K562 (cell line): ENCODE results near the gene SSR2. TPM values are rescaled to one million over a fixed set of nuclear protein-coding genes. Genes with fewer than 3 reads are reported as not detected.

Experiments used
- ATAC-seq: fragments of 200-7000 bp; cut with Tn5 transposase; 3 replicates; pipeline ENCODE4 v1.9.1; 2020; ENCODE audit warnings: moderate library complexity
- BruUV-seq: library from RNA; stranded (reverse); fragments of 400-500 nt; replicated peaks from 2 replicates; lab custom pipeline; 2021; lab: Mats Ljungman, UMichigan
- CTCF ChIA-PET: fragments of 300-600 bp; formaldehyde crosslinking; extraction: SDS; loops from one replicate; lab custom pipeline; 2021; ENCODE audit warnings: low intra/inter-chr PET ratio; lab: Yijun Ruan, JAX
- POLR2A ChIA-PET: fragments of 300-600, 350-650 bp; sonication (Branson Sonifier 250); formaldehyde crosslinking; extraction: SDS; loops from one replicate; lab custom pipeline; 2021; ENCODE audit warnings: antibody characterized with exemption, inconsistent platforms; lab: Yijun Ruan, JAX
- DNase-seq, 4 experiments: peaks; one replicate each; pipeline versions ENCODE4 v3.0.0 to v3.0.0-alpha.2; 2011 to 2018; ENCODE audit warnings: low spot score in 3 of 4, mixed read lengths in 3 of 4; ENCODE audit errors: extremely low read depth in 1 of 4
- FAIRE-seq: peaks from 2 replicates; lab custom pipeline; 2011; peaks lifted over from hg19 to GRCh38; lab: Jason Lieb, UNC
- H2AFZ ChIP-seq: 2 replicates; pipeline ENCODE4 v1.6.0; 2011; ENCODE audit warnings: low read depth, low read length, control low read depth, inconsistent platforms
- H3K27ac ChIP-seq: fragments of 200-600 bp; 3 replicates; pipeline ENCODE4 v1.8.0; 2011; ENCODE audit warnings: low read depth, mild to moderate bottlenecking, control low read depth, inconsistent platforms, low read length, moderate library complexity, mixed read lengths; ENCODE audit errors: extremely low read depth
- H3K27me3 ChIP-seq, 2 experiments: fragments of 300-600 bp in 1 of 2; 2 replicates in 1 of 2; 3 replicates in 1 of 2; pipeline versions ENCODE4 v1.6.0 to v1.8.0; 2011; ENCODE audit warnings: inconsistent platforms in 2 of 2, low read length in 2 of 2, mild to moderate bottlenecking in 1 of 2, mixed read lengths in 1 of 2, moderate library complexity in 1 of 2; ENCODE audit not compliant: control insufficient read depth in 2 of 2, insufficient read depth in 2 of 2
- H3K36me3 ChIP-seq: fragments of 300-600 bp; 3 replicates; pipeline ENCODE4 v1.8.0; 2011; ENCODE audit warnings: mild to moderate bottlenecking, low read length, inconsistent platforms; ENCODE audit not compliant: control insufficient read depth, insufficient read depth
- H3K4me1 ChIP-seq, 2 experiments: fragments of 200-600 bp in 1 of 2; replicated peaks in 1 of 2; 2 replicates in 1 of 2; 3 replicates in 1 of 2; pipeline versions ENCODE4 v1.5.1 to v1.8.0; 2011; ENCODE audit warnings: inconsistent platforms in 2 of 2, low read length in 2 of 2, mild to moderate bottlenecking in 1 of 2, mixed read lengths in 1 of 2, moderate library complexity in 1 of 2; ENCODE audit not compliant: control insufficient read depth in 2 of 2, insufficient read depth in 2 of 2
- H3K4me2 ChIP-seq: 2 replicates; pipeline ENCODE4 v1.6.1; 2011; ENCODE audit warnings: low read length, control low read depth, inconsistent platforms, mixed read lengths; ENCODE audit not compliant: insufficient read depth
- H3K4me3 ChIP-seq: fragments of 200-600 bp; sonication (generic), shearing (Covaris generic); 2 replicates; pipeline ENCODE4 v1.5.1; 2016; ENCODE audit warnings: control low read depth, inconsistent platforms
- H3K79me2 ChIP-seq: fragments of 200-600 bp; 3 replicates; pipeline ENCODE4 v1.8.0; 2011; ENCODE audit warnings: low read length, inconsistent platforms; ENCODE audit not compliant: control insufficient read depth, insufficient read depth
- H3K9ac ChIP-seq, 2 experiments: 2 replicates each; pipeline versions ENCODE4 v1.6.0 to v1.6.1; 2011; ENCODE audit warnings: low read depth in 2 of 2, low read length in 2 of 2, control low read depth in 1 of 2, inconsistent platforms in 1 of 2, mild to moderate bottlenecking in 1 of 2, mixed read lengths in 1 of 2; ENCODE audit not compliant: insufficient read depth in 1 of 2
- H3K9me1 ChIP-seq: one replicate; pipeline ENCODE4 v1.6.0; 2011; ENCODE audit warnings: inconsistent platforms, mild to moderate bottlenecking, low read length, moderate library complexity; ENCODE audit not compliant: control insufficient read depth, insufficient read depth
- H3K9me3 ChIP-seq: replicated peaks from 2 replicates; pipeline ENCODE4 v1.5.1; 2011; ENCODE audit warnings: low read depth, low read length, inconsistent platforms; ENCODE audit not compliant: control insufficient read depth, insufficient read depth
- H4K20me1 ChIP-seq: replicated peaks from 2 replicates; pipeline ENCODE4 v1.6.1; 2011; ENCODE audit warnings: low read length, inconsistent platforms, mixed read lengths; ENCODE audit not compliant: control insufficient read depth, insufficient read depth
- GABPA ChIP-seq: fragments of 200-800 bp; sonication (Bioruptor generic); conservative IDR thresholded peaks from 2 replicates; pipeline ENCODE4 v1.6.1; 2016; ENCODE audit warnings: low read depth, missing genetic modification characterization, missing compliant biosample characterization
- HNRNPK ChIP-seq: fragments of 200-400 bp; formaldehyde crosslinking; IDR thresholded peaks from one replicate; pipeline ENCODE4 v1.6.1; 2018; ENCODE audit warnings: mild to moderate bottlenecking, low read depth, low read length; ENCODE audit not compliant: poor library complexity, severe bottlenecking
- WGBS: fragments of 100-300 bp; shearing (Covaris generic); methylation state at CpG from one replicate; pipeline ENCODE4 v1.1.6; 2016; ENCODE audit warnings: low coverage, mixed read lengths; ENCODE audit not compliant: insufficient coverage; ENCODE audit errors: missing lambda C conversion rate; 5-methylcytosine and 5-hydroxymethylcytosine counted together
- in situ Hi-C: fragments of 300-500 bp; cut with MboI; formaldehyde crosslinking; loops from 4 replicates; pipeline ENCODE4 v1.15.0; 2018; ENCODE audit warnings: inconsistent platforms, mixed read lengths
- intact Hi-C: fragments of 100-400 bp; cut with micrococcal nuclease; formaldehyde crosslinking; loops from 2 replicates; pipeline ENCODE4 v1.14.2; 2022
- polyA plus RNA-seq, 8 experiments: library from polyadenylated mRNA; depleted of rRNA in 4 of 8; stranded (reverse) in 5 of 8; unstranded in 3 of 8; fragments of >200 nt; fragmentation: Nextera tagmentation in 2 of 8; fragmentation: Illumina TruSeq in 1 of 8; extraction: Ambion mirVana in 2 of 8; extraction: Trizol in 1 of 8; gene quantifications; 2 replicates each; pipeline versions ENCODE4 v1.2.1 to v1.2.3, GENCODE V29; 2011 to 2014; ENCODE audit warnings: inconsistent platforms in 1 of 8, missing spikeins in 1 of 8
- total RNA-seq, 7 experiments: library from RNA; depleted of rRNA in 6 of 7; stranded (reverse); fragments of >200 nt in 6 of 7; fragmentation: Illumina TruSeq in 2 of 7; extraction: Trizol in 2 of 7; gene quantifications; 2 replicates each; pipeline versions ENCODE4 v1.2.1 to v1.2.3, GENCODE V29; 2011 to 2021; ENCODE audit warnings: low replicate concordance in 1 of 7
- TF ChIP-seq, protein P1 (sequence below): sonication (generic); formaldehyde crosslinking; IDR thresholded peaks from 2 replicates; pipeline ENCODE4 v1.8.0; 2022; ENCODE audit warnings: mild to moderate bottlenecking, missing genetic modification reagents
- TF ChIP-seq, protein P2 (sequence below): fragments of 250-450 bp; sonication (Bioruptor Pico); IDR thresholded peaks from 2 replicates; pipeline ENCODE4 v1.4.0; 2020; ENCODE audit warnings: mild to moderate bottlenecking, moderate library complexity, borderline replicate concordance

Gene SSR2
- total and polyA plus RNA-seq, 9 of the 15 experiments (the other 6 are each of a cell fraction or from before 2014, with no cell fraction given), result 161 to 411 (median 240) TPM

DNA sequence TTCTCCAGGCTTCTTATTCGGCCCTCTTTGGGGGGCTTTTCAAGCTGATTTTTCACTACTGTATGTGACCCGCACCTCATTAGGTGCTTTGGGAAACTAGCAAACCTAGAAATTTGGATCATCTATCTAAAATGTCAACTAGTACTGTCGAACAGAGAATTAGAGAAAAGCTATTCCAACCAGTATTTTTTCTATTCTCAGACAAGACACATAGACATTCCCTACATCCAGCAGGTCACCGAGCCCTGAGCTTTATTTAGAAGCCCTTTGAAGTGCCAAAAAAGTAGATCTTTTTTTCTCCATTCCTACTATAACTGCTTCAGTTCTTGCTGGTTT, 310 bp upstream of the SSR2 start:
- no peak for FAIRE-seq
- peak overlapping the region; percentile 89 for H3K4me2 ChIP-seq
- ATAC-seq, result no peak
- in situ Hi-C loops (no loop called here), intact Hi-C loops (no loop called here)
- no peaks in the 10 kb centered on the region for H3K9me1 ChIP-seq
- H3K36me3 ChIP-seq, result peaks cover 34% of the 10 kb centered on the region; the same call in 2 of the 3 replicates
- ChIA-PET POLR2A (interaction anchor here (0.6 to 1.6 kb wide), 11 partner anchors 7 to 474 kb away, joined by 3 to 10 read pairs (median 3); partner anchors contain the start of genes GLMP and KHDC4), CTCF (no interaction called here)
- H3K9me3 ChIP-seq, result no peaks in the 10 kb centered on the region
- H3K4me1 ChIP-seq, result peaks cover 10% of the 10 kb centered on the region in 2 experiments; a peak in 4 of 5 replicates
- no TSS peak for BruUV-seq
- H3K9ac ChIP-seq, result peak overlapping the region; percentile 78 to 93; a peak in 3 of 4 replicates
- no peaks in the 10 kb centered on the region for H4K20me1 ChIP-seq
- H3K4me3 ChIP-seq, result peak overlapping the region; percentile 72
- WGBS, result 5% methylated on average over 4 of the region's 4 CpGs
- no peaks in the 10 kb centered on the region for H3K27me3 ChIP-seq
- DNase-seq, result peak in 1 of 4 experiments; percentile 10
- peak overlapping the region; percentile 47 for H3K27ac ChIP-seq
- peaks cover 26% of the 10 kb centered on the region for H3K79me2 ChIP-seq
- peak overlapping the region; percentile 96 for H2AFZ ChIP-seq
- TF ChIP-seq, protein P1, sequence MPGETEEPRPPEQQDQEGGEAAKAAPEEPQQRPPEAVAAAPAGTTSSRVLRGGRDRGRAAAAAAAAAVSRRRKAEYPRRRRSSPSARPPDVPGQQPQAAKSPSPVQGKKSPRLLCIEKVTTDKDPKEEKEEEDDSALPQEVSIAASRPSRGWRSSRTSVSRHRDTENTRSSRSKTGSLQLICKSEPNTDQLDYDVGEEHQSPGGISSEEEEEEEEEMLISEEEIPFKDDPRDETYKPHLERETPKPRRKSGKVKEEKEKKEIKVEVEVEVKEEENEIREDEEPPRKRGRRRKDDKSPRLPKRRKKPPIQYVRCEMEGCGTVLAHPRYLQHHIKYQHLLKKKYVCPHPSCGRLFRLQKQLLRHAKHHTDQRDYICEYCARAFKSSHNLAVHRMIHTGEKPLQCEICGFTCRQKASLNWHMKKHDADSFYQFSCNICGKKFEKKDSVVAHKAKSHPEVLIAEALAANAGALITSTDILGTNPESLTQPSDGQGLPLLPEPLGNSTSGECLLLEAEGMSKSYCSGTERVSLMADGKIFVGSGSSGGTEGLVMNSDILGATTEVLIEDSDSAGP, result no peak
- TF ChIP-seq GABPA (peak; percentile 81), HNRNPK (no peak)
- TF ChIP-seq, protein P2, sequence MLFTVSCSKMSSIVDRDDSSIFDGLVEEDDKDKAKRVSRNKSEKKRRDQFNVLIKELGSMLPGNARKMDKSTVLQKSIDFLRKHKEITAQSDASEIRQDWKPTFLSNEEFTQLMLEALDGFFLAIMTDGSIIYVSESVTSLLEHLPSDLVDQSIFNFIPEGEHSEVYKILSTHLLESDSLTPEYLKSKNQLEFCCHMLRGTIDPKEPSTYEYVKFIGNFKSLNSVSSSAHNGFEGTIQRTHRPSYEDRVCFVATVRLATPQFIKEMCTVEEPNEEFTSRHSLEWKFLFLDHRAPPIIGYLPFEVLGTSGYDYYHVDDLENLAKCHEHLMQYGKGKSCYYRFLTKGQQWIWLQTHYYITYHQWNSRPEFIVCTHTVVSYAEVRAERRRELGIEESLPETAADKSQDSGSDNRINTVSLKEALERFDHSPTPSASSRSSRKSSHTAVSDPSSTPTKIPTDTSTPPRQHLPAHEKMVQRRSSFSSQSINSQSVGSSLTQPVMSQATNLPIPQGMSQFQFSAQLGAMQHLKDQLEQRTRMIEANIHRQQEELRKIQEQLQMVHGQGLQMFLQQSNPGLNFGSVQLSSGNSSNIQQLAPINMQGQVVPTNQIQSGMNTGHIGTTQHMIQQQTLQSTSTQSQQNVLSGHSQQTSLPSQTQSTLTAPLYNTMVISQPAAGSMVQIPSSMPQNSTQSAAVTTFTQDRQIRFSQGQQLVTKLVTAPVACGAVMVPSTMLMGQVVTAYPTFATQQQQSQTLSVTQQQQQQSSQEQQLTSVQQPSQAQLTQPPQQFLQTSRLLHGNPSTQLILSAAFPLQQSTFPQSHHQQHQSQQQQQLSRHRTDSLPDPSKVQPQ (CRISPR knock-in tag), result no peak
